ENCODE data around the gene ATF1.

DNA sequence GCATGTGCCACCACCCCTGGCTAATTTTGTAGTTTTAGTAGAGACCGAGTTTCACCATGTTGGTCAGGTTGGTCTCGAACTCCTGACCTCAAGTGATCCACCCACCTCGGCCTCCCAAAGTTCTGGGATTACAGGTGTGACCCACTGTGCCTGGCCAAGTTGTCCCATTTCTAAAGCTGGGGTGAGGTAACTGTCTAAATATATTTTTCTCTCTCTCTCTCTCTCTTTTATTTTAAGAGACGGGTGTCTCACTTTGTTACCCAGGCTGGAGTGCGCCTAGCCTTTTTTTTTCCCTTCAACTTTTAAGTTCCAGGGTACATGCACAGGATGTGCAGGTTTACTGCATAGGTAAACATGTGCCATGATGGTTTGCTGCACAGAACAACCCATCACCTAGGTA lies 8.6 kb downstream of the ATF1 start:
- TF ChIP-seq, protein P1, sequence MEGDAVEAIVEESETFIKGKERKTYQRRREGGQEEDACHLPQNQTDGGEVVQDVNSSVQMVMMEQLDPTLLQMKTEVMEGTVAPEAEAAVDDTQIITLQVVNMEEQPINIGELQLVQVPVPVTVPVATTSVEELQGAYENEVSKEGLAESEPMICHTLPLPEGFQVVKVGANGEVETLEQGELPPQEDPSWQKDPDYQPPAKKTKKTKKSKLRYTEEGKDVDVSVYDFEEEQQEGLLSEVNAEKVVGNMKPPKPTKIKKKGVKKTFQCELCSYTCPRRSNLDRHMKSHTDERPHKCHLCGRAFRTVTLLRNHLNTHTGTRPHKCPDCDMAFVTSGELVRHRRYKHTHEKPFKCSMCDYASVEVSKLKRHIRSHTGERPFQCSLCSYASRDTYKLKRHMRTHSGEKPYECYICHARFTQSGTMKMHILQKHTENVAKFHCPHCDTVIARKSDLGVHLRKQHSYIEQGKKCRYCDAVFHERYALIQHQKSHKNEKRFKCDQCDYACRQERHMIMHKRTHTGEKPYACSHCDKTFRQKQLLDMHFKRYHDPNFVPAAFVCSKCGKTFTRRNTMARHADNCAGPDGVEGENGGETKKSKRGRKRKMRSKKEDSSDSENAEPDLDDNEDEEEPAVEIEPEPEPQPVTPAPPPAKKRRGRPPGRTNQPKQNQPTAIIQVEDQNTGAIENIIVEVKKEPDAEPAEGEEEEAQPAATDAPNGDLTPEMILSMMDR (IDR thresholded peaks at IDR 0.05) = no peak
- TF ChIP-seq POLR2A (IDR thresholded peaks at IDR 0.05) = no peak
- TF ChIP-seq EP300 (IDR thresholded peaks at IDR 0.05; ENCODE audit: low read depth) = no peak
- no peak for TF ChIP-seq POLR2AphosphoS5 (IDR thresholded peaks at IDR 0.05)

Measured in transverse colon (tissue), 4 donors.